ENCODE data around the gene FBXL3. TPM values are rescaled to one million over a fixed set of nuclear protein-coding genes. Genes with fewer than 3 reads are reported as not detected.

Gene FBXL3
- total and polyA plus RNA-seq, 2 of the 13 experiments (the other 11 are each of a cell fraction or from before 2014, with no cell fraction given), result 11.5 to 18.5 TPM

DNA sequence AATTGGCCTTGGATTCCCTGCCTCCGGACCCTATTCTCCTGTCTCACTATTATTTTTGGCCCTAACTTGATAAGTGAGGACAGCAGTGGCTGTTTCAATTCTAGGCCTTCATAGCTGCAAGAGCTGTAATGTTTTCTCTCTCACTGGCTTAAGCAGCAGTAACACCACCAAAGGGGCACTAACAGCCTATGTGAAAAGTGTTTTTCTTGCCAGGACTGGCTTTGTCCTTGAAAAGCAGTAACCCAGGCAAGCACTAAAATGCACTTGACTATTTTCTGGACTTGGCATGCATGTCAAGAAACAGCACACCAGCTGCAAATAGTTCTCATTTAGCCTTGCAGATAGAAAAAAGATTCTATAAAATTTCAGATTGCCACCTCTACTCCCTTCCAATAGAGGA lies 9.3 kb upstream of the FBXL3 start (continued):
- no peak for TF ChIP-seq ZNF670 (CRISPR knock-in tag; IDR thresholded peaks at IDR 0.05; ENCODE audit: borderline replicate concordance)
- TF ChIP-seq ZNF547 (CRISPR knock-in tag; IDR thresholded peaks at IDR 0.05), result no peak
- TF ChIP-seq, protein P1, sequence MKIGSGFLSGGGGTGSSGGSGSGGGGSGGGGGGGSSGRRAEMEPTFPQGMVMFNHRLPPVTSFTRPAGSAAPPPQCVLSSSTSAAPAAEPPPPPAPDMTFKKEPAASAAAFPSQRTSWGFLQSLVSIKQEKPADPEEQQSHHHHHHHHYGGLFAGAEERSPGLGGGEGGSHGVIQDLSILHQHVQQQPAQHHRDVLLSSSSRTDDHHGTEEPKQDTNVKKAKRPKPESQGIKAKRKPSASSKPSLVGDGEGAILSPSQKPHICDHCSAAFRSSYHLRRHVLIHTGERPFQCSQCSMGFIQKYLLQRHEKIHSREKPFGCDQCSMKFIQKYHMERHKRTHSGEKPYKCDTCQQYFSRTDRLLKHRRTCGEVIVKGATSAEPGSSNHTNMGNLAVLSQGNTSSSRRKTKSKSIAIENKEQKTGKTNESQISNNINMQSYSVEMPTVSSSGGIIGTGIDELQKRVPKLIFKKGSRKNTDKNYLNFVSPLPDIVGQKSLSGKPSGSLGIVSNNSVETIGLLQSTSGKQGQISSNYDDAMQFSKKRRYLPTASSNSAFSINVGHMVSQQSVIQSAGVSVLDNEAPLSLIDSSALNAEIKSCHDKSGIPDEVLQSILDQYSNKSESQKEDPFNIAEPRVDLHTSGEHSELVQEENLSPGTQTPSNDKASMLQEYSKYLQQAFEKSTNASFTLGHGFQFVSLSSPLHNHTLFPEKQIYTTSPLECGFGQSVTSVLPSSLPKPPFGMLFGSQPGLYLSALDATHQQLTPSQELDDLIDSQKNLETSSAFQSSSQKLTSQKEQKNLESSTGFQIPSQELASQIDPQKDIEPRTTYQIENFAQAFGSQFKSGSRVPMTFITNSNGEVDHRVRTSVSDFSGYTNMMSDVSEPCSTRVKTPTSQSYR (CRISPR knock-in tag; IDR thresholded peaks at IDR 0.05; ENCODE audit: borderline replicate concordance), result no peak
- TF ChIP-seq, protein P2, sequence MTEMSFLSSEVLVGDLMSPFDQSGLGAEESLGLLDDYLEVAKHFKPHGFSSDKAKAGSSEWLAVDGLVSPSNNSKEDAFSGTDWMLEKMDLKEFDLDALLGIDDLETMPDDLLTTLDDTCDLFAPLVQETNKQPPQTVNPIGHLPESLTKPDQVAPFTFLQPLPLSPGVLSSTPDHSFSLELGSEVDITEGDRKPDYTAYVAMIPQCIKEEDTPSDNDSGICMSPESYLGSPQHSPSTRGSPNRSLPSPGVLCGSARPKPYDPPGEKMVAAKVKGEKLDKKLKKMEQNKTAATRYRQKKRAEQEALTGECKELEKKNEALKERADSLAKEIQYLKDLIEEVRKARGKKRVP (CRISPR knock-in tag; IDR thresholded peaks at IDR 0.05), result no peak
- TF ChIP-seq ZNF335 (CRISPR knock-in tag; IDR thresholded peaks at IDR 0.05), result no peak
- no peak for TF ChIP-seq HNRNPL (IDR thresholded peaks at IDR 0.05; ENCODE audit: low read depth, low read length)
- TF ChIP-seq TP53 (CRISPR knock-in tag; conservative IDR thresholded peaks at IDR 0.05), result no peak

DNA sequence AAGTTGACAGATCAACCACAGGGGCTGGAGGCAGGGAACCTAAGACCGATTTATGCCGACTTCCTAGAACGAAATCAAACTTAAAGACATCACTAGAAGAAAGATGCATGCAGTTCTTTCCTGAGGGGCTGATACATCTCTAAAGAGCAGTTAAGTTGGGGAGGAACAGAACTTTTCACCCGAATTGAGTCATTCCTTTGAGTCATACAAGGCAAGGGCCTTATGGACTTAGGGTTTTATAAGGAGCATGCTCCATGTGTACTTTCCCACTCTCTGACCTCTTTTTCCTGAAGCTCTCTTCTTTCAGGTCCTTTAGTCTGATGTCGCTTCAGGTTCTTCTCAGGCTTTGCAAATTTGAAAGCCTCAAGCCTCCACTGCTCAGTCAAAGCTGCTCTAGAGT lies 7.9 kb upstream of the FBXL3 start:
- in situ Hi-C loops (cut with HindIII; ENCODE audit: extremely low pct_ligation_motif_present, low pct_unique_long_range_greater_than_20kb) (no loop called here), intact Hi-C loops (cut with micrococcal nuclease; ENCODE audit: unreplicated experiment) (no loop called here)
- no peak overlapping the region for H3K4me3 ChIP-seq (replicated peaks in 1 of 3; ENCODE audit: insufficient read depth in 1 of 3, low read depth in 2 of 3, low read length in 3 of 3)
- 57% methylated on average over 5 of the region's 5 CpGs for WGBS (ENCODE audit: low lambda C conversion rate)
- H3K4me1 ChIP-seq (ENCODE audit: insufficient read depth, low read length), result no peaks in the 10 kb centered on the region
- H2AFZ ChIP-seq (ENCODE audit: low read length), result no peak overlapping the region
- H3K9ac ChIP-seq (ENCODE audit: insufficient read depth, low read depth, low read length), result no peak overlapping the region
- no peaks in the 10 kb centered on the region for H3K36me3 ChIP-seq (replicated peaks in 1 of 2; ENCODE audit: control insufficient read depth in 1 of 2, insufficient read depth in 2 of 2, low read length in 2 of 2)
- no TSS peak for BruUV-seq (replicated peaks)
- ATAC-seq, result no peak
- no peak overlapping the region for H3K27ac ChIP-seq (ENCODE audit: extremely low read length, insufficient read depth, low read length)
- H3K4me2 ChIP-seq (ENCODE audit: low read depth, low read length), result no peak overlapping the region
- 0 out of 5 replicates have a peak, but pooled peaks cover 0 to 3% of the 10 kb centered on the region in 2 experiments for H3K27me3 ChIP-seq (ENCODE audit: control insufficient read depth in 1 of 2, insufficient read depth in 2 of 2, low read length in 2 of 2)
- ChIA-PET POLR2A (no interaction called here), CTCF (ENCODE audit: low intra/inter-chr PET ratio, low total read pairs) (no interaction called here)
- no peaks in the 10 kb centered on the region for H3K9me3 ChIP-seq (ENCODE audit: low read length)
- DNase-seq (ENCODE audit: low spot score), result no peak
- no peak for FAIRE-seq
- no peaks in the 10 kb centered on the region for H4K20me1 ChIP-seq (ENCODE audit: insufficient read depth, low read length)
- no peaks in the 10 kb centered on the region for H3K79me2 ChIP-seq (ENCODE audit: insufficient read depth, low read length)
- TF ChIP-seq PCBP1 (IDR thresholded peaks at IDR 0.05; ENCODE audit: borderline replicate concordance, low read depth, low read length), result no peak
- no peak for TF ChIP-seq ZNF274 (CRISPR knock-in tag; IDR thresholded peaks at IDR 0.05)
- TF ChIP-seq RXRA (CRISPR knock-in tag; IDR thresholded peaks at IDR 0.05), result no peak
- TF ChIP-seq SP140L (CRISPR knock-in tag; IDR thresholded peaks at IDR 0.05; ENCODE audit: borderline replicate concordance), result no peak
- TF ChIP-seq ZNF331 (CRISPR knock-in tag; IDR thresholded peaks at IDR 0.05), result no peak
- TF ChIP-seq, protein P3, sequence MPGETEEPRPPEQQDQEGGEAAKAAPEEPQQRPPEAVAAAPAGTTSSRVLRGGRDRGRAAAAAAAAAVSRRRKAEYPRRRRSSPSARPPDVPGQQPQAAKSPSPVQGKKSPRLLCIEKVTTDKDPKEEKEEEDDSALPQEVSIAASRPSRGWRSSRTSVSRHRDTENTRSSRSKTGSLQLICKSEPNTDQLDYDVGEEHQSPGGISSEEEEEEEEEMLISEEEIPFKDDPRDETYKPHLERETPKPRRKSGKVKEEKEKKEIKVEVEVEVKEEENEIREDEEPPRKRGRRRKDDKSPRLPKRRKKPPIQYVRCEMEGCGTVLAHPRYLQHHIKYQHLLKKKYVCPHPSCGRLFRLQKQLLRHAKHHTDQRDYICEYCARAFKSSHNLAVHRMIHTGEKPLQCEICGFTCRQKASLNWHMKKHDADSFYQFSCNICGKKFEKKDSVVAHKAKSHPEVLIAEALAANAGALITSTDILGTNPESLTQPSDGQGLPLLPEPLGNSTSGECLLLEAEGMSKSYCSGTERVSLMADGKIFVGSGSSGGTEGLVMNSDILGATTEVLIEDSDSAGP (CRISPR knock-in tag; IDR thresholded peaks at IDR 0.05; ENCODE audit: borderline replicate concordance), result no peak
- TF ChIP-seq, protein P4, sequence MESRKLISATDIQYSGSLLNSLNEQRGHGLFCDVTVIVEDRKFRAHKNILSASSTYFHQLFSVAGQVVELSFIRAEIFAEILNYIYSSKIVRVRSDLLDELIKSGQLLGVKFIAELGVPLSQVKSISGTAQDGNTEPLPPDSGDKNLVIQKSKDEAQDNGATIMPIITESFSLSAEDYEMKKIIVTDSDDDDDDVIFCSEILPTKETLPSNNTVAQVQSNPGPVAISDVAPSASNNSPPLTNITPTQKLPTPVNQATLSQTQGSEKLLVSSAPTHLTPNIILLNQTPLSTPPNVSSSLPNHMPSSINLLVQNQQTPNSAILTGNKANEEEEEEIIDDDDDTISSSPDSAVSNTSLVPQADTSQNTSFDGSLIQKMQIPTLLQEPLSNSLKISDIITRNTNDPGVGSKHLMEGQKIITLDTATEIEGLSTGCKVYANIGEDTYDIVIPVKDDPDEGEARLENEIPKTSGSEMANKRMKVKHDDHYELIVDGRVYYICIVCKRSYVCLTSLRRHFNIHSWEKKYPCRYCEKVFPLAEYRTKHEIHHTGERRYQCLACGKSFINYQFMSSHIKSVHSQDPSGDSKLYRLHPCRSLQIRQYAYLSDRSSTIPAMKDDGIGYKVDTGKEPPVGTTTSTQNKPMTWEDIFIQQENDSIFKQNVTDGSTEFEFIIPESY (CRISPR knock-in tag; IDR thresholded peaks at IDR 0.05), result no peak
- TF ChIP-seq SIN3A (IDR thresholded peaks at IDR 0.05; ENCODE audit: borderline replicate concordance, low read depth, low read length), result no peak

All from HepG2 (cell line).